Measurements from ENCODE around the gene COG5.

The COG5 gene

DNA sequence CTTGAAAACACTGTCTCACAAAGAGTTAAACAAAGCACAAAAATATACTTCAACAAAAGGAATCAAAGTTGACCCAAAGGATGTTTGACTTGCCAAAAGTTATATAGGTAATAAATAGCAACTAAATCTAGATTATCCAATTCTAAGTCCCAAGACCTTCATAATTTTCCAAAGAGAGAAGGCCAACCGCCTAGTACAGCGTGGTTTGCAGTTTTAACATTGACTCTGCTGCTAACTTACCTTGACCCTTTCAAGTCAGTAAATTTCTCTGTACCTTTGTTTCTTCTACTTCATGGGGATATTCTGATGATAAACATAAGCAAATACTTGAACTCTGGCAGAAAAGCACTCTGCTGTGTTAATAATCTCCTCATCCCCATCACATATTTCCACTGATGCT, 95.7 kb downstream of the COG5 start:
- in situ Hi-C loops (cut with MboI; ENCODE audit: low sequenced_read_pairs) = no loop called here

DNA sequence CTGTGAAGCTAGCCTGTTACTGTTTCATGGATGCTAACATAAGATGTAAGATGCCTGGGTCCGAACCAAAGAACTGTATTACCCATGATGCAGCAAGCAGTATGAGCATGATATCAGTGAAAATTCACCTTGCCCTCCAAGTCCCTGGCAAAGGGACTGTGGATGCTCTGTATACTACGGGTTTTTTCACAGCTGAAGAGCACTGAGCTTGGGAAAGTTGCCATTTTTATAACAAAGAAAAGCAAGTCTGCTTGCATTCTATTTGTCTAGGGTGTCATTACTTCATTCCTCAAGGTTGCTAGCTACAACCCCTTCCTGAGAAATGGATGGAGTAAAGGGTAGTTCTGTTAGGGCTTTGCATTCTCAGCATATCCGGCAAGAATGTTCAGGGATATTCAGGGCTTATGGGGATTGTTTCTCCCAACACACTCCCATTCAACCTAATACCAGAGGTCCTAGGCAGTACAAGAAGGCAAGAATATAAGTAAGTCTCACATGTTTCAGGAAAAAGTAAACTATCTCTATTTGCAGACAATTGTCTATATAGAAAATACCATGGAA, 99.0 kb downstream of the COG5 start:
- in situ Hi-C loops (cut with MboI; ENCODE audit: low sequenced_read_pairs) = no loop called here

DNA sequence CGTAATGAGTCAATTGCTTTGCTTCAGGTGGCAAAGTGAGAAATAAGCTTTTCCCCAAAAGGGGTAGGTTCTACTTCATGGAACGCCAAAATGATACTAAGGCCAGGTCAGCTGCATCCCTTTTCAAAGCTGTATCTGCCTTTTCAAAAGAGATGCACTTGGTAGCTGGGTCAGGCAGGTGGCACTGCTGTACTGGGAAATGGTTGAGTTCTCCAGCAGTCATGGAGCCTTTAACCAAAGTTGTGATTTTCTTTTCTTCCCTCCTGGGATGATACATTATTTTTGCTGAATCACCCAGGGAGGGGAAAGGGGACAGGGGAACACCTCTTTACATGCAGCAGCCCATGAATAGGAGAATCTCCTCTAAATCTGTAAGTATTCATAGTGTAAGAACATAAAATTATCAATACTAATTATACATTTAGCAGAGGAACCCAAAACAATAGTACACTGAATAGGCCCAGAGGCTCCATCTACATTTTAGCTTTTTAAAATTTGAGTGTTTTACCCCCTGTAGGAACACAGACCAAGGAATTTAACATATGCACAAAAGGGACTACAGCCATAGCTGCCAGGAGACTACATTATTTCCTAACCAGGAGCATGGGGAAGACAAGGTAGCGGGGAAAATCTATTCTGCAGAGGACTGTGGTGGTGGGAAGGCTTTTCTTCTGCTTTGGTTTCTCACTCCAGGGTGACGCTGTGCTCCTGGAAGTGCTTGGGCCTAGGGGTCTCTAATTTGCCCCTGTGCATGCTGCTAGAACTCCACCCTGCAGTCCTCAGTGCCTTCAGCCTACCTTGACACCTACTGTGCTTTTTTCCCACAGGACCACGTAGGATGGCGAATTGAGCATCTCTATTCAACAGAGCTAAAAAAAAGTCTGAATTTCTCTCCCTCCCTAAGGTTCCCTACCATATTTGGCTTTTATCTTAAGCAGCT, 100.3 kb downstream of the COG5 start:
- in situ Hi-C loops (cut with MboI; ENCODE audit: low sequenced_read_pairs) = no loop called here

DNA sequence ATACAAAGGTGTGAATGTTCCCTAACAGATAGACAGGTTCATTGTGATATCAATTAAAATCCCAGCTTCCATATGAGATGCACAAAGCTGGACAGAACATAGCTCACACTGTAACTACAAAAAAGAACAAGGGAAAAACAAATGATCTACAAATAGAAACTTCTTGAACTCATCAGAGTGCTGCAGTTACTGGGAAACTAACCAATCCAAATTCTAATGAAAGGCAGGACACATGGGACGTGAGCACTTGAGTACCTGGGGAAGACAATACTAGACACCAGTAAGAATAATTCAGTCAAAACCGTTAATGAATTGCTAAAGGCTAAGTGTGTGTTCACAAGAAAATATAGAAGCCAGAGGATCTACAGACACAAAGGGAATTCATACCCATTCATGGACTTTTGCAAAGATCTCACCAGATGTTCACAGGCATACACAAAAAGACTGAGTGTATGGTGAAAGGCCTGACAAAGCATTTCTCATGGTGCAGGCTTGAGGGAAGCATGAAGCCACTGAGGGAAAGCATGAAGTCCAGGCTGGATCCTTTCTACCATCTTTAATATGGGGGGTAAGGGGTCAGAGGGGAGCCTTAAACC, 101.7 kb downstream of the COG5 start:
- in situ Hi-C loops (cut with MboI; ENCODE audit: low sequenced_read_pairs) = no loop called here

DNA sequence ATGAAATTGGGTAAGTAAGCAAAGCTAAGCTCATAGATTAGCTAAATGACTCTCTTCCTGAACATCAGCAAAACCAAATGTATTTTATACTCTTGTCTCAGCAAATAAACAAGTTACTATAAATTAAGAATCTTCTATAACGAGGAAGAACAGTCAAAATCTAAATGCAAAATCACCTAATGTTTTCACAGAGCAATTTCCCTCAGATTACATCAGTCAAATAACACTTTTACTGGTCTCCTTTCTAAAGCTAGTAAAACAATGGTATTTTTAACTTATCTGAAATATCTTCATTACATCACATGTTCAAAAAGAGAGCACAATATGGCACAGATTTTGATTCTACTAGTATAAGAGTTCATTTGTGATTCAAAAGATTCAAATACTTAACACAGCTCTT, 110.3 kb downstream of the COG5 start:
- in situ Hi-C loops (cut with MboI; ENCODE audit: low sequenced_read_pairs) = no loop called here

DNA sequence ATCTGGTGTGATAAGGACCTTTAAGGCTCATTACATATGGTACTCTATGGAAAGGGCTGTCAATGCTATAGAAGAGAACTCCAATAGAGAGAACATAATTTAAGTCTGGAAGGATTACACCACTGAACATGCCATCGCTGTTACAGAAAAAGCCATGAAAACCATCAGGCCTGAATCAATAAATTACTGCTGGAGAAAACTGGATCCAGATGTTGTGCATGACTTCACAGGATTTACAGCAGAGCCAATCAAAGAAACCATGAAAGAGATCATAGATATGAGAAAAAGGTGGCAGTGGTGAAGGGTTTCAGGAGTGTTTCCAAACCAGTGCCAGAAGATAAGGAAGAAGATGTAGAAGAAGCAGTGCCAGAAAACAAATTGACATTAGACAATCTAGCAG, 112.8 kb downstream of the COG5 start:
- in situ Hi-C loops (cut with MboI; ENCODE audit: low sequenced_read_pairs) = no loop called here

DNA sequence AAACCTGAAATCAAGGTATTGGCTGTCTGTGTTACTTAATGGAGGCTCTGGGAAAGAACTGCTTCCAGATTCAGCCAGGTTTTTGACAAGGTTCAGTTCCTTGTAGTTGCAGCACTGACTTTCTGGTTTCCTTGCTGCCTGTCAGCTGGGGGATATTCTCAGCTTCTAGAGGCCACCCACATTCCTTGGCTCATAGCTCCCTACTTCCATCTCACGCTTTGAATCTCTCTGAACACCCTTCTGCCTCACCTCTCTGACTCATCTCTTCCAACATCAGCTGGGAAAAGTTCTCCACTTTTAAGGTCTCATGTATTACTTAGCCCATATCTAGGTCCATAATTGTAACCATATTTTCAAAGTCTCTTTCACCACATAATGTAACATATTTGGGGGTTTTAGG, 116.7 kb downstream of the COG5 start:
- in situ Hi-C loops (cut with MboI; ENCODE audit: low sequenced_read_pairs) = no loop called here

DNA sequence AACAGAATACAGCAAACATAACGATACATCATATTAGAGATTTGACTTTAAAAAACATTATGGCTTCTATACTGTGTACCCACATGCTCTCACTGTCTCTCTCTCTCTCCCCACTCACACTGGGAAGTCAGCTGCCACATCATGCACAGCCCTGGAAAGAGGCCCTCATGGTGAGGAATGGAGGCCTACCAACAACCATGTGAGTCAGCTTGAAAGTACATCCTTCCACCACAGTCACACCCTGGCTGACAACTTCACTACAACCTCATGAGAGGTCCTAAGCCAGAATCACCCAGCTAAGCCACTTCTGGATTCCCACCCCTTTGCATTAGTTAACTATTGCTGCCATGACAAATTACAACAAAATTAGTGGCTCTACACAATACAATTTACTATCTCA, 117.2 kb downstream of the COG5 start:
- in situ Hi-C loops (cut with MboI; ENCODE audit: low sequenced_read_pairs) = no loop called here

DNA sequence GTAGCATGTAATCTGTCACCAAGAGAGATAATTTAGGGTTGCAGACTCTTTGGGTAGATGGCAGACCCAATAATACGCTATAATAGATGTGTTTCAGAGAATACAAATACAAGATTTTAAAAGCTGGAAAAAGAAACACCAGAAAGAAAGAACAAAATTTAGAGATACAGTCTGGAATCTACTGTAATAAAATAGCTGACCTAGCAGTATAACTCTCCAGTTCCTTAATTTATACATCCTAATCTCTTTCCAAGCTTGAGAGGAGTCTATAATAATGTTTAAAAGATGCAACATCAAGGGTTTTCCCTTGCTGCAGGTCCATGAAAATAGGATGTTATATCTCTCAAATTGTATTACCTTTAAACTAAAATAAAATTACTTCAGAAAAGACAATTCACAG, 121.0 kb downstream of the COG5 start:
- in situ Hi-C loops (cut with MboI; ENCODE audit: low sequenced_read_pairs) = no loop called here

DNA sequence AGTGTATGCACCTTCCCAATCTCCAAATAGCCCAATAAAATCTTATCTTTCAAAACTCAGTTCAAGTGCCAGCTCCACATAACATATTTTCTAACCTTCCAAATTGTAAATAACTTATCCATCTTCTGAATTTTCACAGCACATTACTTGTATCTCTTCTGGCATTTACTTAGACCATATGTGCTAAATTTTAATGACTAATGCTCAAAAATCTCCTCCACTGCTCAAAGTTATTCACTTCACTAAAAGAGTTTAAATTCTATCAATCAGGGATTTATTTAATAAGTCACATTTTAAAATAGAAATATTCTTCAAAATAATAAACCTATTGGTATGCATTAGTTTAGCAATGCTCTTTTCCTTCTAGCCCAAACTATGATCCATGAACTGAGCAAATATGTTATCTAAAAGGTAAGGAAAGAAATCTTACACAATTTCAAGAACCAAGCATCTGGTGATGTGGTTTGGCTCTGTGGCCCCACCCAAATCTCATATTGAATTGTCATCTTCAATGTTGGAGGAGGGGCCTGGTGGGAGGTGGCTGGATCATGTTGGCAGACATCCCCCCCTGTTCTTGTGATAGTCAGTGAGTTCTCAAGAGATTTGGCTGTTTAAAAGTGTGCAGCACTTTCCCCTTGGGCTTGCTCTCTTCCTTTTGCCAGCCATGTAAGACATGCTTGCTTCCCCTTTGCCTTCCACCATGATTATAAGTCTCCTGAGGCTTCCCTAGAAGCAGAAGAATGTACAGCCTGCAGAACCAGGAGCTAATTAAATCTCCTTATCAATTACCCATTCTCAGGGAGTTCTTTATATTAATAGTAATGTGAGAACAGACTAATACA, 121.9 kb downstream of the COG5 start:
- in situ Hi-C loops (cut with MboI; ENCODE audit: low sequenced_read_pairs) = no loop called here

DNA sequence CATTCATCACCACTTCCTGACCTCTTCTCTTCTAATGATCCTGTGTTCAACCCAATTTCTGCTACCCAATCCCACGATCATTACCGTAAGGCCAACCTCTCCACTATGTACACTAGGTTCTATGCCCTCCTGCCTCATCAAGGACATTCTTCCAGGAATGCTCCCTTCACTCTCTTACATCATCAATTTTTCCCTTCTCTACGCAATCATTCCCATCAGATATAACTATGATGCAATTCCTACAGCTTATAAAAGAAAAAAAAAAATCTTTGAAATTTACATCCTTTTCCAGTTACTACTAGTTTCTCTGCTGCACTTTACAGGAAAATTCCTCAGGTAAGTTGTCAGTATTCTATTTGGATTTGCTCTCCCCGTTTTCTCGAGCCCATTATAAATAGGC, 124.7 kb downstream of the COG5 start:
- in situ Hi-C loops (cut with MboI; ENCODE audit: low sequenced_read_pairs) = no loop called here

DNA sequence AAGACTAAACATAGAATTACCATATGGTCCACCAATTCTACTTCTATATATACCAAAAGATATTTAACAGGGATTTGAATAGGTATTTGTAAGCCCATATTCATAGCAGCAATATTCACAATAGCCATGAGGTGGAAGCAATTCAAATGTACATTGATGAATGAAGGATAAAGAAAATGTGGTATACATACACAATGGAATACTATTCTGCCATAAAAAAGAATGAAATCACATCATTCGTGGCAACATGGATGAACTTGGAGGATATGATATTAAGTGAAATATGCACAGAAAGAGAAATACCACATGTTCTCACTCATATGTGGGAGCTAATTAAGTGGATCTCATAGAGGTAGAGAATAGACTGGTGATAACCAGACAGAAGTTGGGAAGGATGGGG, 128.0 kb downstream of the COG5 start:
- in situ Hi-C loops (cut with MboI; ENCODE audit: low sequenced_read_pairs) = no loop called here

DNA sequence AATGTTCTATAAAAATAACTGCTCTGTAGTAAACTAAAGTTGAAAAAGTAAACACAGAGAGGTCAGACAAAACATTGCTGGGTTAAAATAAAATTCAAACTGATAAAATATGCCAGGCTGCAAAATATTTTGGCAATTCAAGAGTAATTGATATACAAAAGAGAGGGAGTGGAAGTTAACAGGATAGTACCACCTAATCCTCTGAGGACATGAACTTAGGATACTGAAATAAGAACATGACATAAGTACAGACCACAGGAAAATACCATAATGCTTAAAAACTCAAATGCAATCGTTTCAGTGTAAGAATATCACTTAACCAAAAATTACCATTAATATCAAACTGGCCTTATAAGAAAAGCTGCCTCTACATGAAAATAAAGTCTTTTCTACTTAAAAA, 131.5 kb downstream of the COG5 start:
- in situ Hi-C loops (cut with MboI; ENCODE audit: low sequenced_read_pairs) = no loop called here

DNA sequence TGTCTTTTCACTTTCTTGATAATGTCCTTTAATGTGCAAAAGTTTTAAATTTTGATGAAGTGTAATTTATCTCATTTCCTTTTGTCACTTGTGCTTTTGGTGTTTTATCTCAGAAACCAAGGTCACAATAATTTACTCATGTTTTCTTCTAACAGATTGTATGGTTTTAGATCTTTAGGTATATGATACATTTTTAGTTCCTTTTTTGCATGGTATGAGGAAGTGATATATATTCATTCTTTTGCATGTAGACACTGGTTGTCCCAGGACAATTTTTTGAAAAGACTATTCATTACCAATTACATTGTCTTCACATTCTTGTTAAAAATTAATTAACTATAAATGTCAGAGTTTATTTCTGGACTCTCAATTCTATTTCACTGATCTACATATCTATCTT, 133.7 kb downstream of the COG5 start:
- in situ Hi-C loops (cut with MboI; ENCODE audit: low sequenced_read_pairs) = no loop called here

DNA sequence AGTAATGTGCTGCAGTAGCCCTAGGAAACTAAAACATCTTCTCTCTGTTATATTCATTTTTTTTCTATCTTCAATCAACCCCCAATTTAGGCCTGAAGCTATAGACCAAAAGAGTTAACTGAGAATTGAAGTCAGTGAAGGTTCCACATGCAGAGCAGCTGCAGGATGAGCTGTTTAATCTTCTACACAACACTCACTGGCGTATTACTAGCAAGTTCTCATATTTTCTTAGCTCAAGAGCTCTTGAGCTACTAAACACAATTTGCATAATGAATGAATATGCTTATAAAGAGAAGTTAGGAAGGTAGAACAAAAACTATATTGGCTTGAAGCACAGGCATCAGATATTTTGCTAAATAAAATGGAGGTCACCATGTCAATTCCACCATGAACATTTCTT, 135.1 kb downstream of the COG5 start:
- in situ Hi-C loops (cut with MboI; ENCODE audit: low sequenced_read_pairs) = no loop called here

DNA sequence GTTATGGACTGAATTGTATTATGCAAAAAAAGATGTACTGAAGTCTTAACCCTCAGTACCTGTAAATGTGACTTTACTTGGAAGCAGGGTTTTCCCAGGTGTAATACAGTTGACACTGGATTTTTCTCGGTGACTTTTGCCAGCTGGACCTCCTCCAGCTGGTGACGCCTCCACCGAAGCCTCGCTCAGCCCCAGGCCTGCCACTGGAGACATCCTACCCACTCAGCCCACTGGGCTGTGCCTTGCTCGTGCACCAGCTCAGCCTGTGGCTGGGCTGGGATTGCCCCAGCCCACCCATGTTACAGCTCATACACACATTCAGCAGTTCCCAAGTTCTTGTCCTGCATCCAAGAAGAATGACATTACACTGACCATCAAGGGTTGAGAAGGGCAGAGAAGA, 136.3 kb downstream of the COG5 start:
- in situ Hi-C loops (cut with MboI; ENCODE audit: low sequenced_read_pairs) = no loop called here

DNA sequence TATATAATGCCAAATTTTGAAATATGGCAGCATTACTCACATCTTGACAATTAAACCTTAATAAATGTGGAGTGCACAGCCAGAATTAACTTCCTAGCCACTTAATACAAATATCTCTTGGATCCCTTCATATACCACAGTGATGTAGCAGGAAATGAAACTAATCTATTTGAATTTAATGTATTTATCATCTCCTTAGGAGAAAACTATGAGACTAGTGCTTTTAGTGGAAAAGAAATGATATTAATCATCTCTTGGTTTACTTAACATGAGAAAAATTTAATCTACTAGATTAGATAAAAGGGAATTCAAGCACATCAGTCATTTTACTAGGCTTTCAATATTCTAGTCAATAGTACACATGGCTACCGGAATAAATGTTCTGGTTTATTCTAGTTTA, 149.5 kb downstream of the COG5 start:
- in situ Hi-C loops (cut with MboI; ENCODE audit: low sequenced_read_pairs) = no loop called here

DNA sequence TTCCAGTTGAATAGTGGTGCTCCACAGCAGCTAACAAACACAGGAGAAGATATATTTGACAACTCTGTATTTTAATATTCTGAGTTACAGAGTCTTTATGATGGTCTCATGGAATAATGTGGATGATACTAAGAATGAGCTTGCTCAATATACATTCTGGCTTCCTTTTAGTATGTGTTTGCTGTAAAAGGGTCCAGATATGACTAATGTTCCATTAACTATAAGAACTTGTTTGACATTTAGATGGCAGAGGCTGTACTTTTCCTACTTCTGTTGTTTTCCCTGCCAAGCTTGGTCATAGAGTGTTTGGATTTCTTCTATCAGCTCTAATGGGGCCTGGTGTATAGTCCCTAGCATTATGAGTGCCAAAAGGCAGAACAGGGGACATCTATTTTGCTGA, 155.4 kb downstream of the COG5 start:
- in situ Hi-C loops (cut with MboI; ENCODE audit: low sequenced_read_pairs) = no loop called here

DNA sequence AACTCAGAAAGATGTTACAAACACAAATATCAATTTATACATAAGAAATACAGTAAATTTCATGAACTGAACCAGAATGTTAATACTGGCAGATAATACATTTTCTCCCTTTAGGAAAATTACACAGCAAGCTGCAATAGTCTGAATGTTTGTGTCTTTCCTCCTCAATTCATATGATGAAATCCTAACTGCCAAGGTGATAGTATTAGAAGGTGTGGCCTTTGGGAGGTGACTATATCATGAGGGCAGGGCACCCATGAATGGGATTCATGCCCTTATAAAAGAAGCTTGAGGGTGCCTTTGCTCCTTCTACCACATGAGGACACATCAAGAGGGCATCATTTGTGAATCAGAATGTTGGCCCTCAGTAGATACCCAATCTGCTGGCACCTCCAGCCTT, 158.2 kb downstream of the COG5 start:
- in situ Hi-C loops (cut with MboI; ENCODE audit: low sequenced_read_pairs) = no loop called here

DNA sequence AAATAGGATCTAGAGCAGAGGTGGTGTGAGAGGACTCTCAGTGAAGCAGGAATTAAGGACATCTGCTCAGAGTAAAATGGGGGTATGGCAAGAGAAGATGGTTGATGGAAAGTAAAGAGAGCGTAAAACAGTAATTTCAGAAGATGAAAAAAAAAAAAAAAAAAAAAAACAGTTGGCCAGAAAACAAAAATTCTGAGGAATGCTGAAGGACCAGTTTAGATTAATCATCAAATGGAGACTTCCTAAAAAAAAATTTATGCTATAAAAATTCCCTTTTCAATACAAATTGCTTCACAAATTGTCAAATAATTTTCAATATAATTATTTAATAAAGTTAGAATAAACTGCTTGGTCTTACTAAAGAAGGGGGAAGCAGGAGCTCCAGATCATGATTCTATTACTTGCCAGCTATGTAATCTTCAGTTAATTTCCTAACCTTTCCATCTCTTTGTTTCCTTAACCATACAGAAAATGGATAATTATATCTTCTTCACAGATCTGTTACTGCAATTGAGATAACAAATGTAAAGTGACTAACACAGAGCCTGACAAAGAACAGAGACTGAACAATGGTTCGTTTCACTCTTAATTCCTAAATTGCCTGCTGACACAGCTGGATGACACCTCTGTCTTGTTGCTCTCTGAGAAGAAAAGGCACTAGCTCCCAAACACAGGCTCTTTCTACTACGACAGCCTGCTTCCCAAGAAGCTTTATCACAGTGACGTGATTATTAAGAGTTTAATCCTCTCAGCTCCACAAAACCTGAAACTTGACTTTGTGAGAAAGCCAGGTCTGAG, 158.8 kb downstream of the COG5 start:
- in situ Hi-C loops (cut with MboI; ENCODE audit: low sequenced_read_pairs) = no loop called here

DNA sequence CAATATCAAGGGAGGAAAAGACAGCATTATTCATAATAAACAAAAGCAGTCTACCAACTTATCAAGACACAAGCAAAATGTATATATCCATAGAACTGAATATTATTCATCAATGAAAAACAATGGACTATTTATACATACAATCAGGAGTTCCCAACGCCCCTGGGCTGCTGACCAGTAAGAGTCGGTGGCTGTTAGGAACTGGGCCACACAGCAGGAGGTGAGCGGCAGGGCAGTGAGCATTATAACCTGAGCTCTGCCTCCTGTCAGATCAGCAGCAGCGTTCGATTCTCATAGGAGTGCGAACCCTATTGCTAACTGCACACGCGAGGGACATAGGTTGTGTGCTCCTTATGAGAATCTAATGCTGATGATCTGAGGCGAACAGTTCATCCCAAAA, 165.6 kb downstream of the COG5 start:
- in situ Hi-C loops (cut with MboI; ENCODE audit: low sequenced_read_pairs) = no loop called here

Measured in HL-60/S4 treated with retinoic acid at 250 ng/mL for 4 days and 3 days (cell line).